ENCODE results near the gene SALL4. TPM values are rescaled to one million over a fixed set of nuclear protein-coding genes. Genes with fewer than 3 reads are reported as not detected.
"Not testable (repeated sequence)": the region's sequence is repeated elsewhere in the genome, so short reads cannot be mapped to it uniquely, and the experiment has no call there.

The SALL4 gene
- polyA plus RNA-seq, 1 donor, result 9.0 TPM

GRCh38 chr20:51752343-51752951 lies 49.9 kb downstream of the SALL4 start:
- Histone ChIP-seq H3K9me3 (ENCODE audit: control insufficient read depth, low read depth, low read length) (no peaks in the 10 kb centered on the region), H3K36me3 (ENCODE audit: control insufficient read depth, insufficient read depth, low read length) (no peaks in the 10 kb centered on the region), H3K4me1 (ENCODE audit: control insufficient read depth, insufficient read depth, low read length) (peaks cover 29% of the 10 kb centered on the region), H3K27ac (ENCODE audit: low read length) (peak overlapping the region; percentile 32), H3K4me3 (ENCODE audit: low read length) (no peak overlapping the region), H3K27me3 (ENCODE audit: control insufficient read depth, insufficient read depth, low read length) (no peaks in the 10 kb centered on the region)
- WGBS (ENCODE audit: insufficient coverage, low lambda C conversion rate), result 29% methylated on average over 4 of the region's 9 CpGs
- DNase-seq, result peak in 1 of 2 donors; percentile 59

DNA sequence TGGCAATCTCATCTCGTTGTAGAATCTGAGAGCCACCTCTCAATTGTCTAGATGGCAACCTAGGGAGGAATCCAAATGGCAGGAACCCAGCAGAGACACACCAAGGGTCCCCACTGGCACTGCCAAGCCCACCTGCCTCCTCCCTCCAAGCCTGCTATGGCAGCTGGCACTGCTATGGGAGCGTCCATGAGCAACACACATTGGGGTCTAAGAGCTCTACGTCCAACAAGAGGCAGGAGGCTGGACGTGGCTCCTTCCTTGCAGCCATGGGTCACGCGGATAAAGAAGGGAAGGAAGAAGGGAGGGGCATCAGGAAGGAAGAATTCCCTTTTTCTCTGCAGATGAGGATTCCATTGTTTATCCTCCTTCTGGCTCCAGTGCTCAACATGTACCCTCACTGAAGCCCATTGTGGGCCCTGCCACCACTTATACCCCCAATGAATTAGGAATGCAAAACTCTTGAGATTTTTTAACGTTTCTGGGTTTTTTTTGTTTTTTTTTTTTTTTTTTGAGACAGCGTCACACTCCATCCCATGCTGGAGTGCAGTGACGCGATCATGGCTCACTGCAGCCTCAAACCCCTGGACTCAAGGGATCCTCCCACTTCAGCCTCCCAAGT lies 51.4 kb downstream of the SALL4 start:
- DNase-seq, result no peak
- Histone ChIP-seq H3K27ac (ENCODE audit: low read length) (peak overlapping the region; percentile 75), H3K4me1 (ENCODE audit: control insufficient read depth, insufficient read depth, low read length) (peaks cover 23% of the 10 kb centered on the region), H3K27me3 (ENCODE audit: control insufficient read depth, insufficient read depth, low read length) (no peaks in the 10 kb centered on the region), H3K9me3 (ENCODE audit: control insufficient read depth, low read depth, low read length) (no peaks in the 10 kb centered on the region), H3K36me3 (ENCODE audit: control insufficient read depth, insufficient read depth, low read length) (no peaks in the 10 kb centered on the region), H3K4me3 (ENCODE audit: low read length) (no peak overlapping the region)
- no CpG with 5 or more reads among the region's 10 CpGs for WGBS (ENCODE audit: insufficient coverage, low lambda C conversion rate)

- Histone ChIP-seq H3K4me1 (ENCODE audit: control insufficient read depth, insufficient read depth, low read length) (peaks cover 23% of the 10 kb centered on the region), H3K9me3 (ENCODE audit: control insufficient read depth, low read depth, low read length) (no peaks in the 10 kb centered on the region), H3K27me3 (ENCODE audit: control insufficient read depth, insufficient read depth, low read length) (no peaks in the 10 kb centered on the region), H3K27ac (ENCODE audit: low read length) (peak overlapping the region; percentile 75), H3K36me3 (ENCODE audit: control insufficient read depth, insufficient read depth, low read length) (no peaks in the 10 kb centered on the region), H3K4me3 (ENCODE audit: low read length) (no peak overlapping the region)
- no CpG with 5 or more reads among the region's 19 CpGs for WGBS (ENCODE audit: insufficient coverage, low lambda C conversion rate)
- DNase-seq, result peak; percentile 88 to 91
Observed at GRCh38 chr20:51750037-51750769, 52.1 kb downstream of the SALL4 start.

DNA sequence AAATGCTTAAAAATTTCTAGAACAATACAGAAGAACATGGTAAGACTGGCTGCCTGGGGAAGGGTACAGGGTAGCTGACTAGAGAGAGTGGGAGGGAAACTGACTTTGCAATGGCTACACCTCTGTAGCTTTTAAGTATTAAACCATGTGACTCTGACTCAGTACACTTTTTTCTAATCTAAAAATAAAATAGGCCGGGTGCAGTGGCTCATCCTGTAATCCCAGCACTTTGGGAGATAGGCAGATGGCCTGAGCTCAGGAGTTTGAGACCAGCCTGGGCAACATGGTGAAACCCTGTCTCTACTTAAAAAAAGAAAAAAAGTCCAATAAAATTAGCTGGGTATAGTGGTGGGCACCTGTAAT lies 52.7 kb downstream of the SALL4 start:
- Histone ChIP-seq H3K36me3 (ENCODE audit: control insufficient read depth, insufficient read depth, low read length) (no peaks in the 10 kb centered on the region), H3K4me1 (ENCODE audit: control insufficient read depth, insufficient read depth, low read length) (peaks cover 26% of the 10 kb centered on the region), H3K27ac (ENCODE audit: low read length) (peak overlapping the region; percentile 75), H3K27me3 (ENCODE audit: control insufficient read depth, insufficient read depth, low read length) (no peaks in the 10 kb centered on the region), H3K9me3 (ENCODE audit: control insufficient read depth, low read depth, low read length) (no peaks in the 10 kb centered on the region), H3K4me3 (ENCODE audit: low read length) (no peak overlapping the region)
- WGBS (ENCODE audit: insufficient coverage, low lambda C conversion rate), result no CpG with 5 or more reads among the region's 1 CpG
- DNase-seq, result no peak

GRCh38 chr20:51747182-51747911 lies 55.0 kb downstream of the SALL4 start:
- peaks cover 41% of the 10 kb centered on the region for H3K4me1 ChIP-seq (ENCODE audit: control insufficient read depth, insufficient read depth, low read length)
- H3K27me3 ChIP-seq (ENCODE audit: control insufficient read depth, insufficient read depth, low read length), result no peaks in the 10 kb centered on the region
- no peak for DNase-seq
- H3K36me3 ChIP-seq (ENCODE audit: control insufficient read depth, insufficient read depth, low read length), result no peaks in the 10 kb centered on the region
- peak overlapping the region; percentile 34 for H3K27ac ChIP-seq (ENCODE audit: low read length)
- H3K9me3 ChIP-seq (ENCODE audit: control insufficient read depth, low read depth, low read length), result no peaks in the 10 kb centered on the region
- 93% methylated on average over 2 of the region's 7 CpGs for WGBS (ENCODE audit: insufficient coverage, low lambda C conversion rate)
- no peak overlapping the region for H3K4me3 ChIP-seq (ENCODE audit: low read length)

DNA sequence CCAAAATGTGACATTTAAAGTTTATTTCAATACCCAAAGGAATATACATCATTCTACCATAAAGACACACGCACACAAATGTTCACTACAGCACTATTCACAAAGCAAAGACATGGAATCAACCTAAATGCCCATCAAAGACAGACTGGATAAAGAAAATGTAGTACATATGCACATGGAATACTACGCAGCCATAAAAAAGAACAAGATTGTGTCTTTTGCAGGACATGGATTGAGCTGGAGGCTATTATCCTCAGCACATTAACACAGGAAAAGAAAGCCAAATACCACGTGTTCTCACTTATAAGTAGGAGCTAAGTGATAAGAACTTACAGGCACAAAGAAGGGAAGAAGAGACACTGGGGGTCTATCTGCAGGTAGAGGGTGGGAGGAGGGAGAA lies 56.5 kb downstream of the SALL4 start:
- Histone ChIP-seq H3K36me3 (ENCODE audit: control insufficient read depth, insufficient read depth, low read length) (no peaks in the 10 kb centered on the region), H3K4me3 (ENCODE audit: low read length) (no peak overlapping the region), H3K9me3 (ENCODE audit: control insufficient read depth, low read depth, low read length) (no peaks in the 10 kb centered on the region), H3K27me3 (ENCODE audit: control insufficient read depth, insufficient read depth, low read length) (no peaks in the 10 kb centered on the region), H3K27ac (ENCODE audit: low read length) (peak overlapping the region; percentile 99), H3K4me1 (ENCODE audit: control insufficient read depth, insufficient read depth, low read length) (peaks cover 48% of the 10 kb centered on the region)
- 100% methylated on average over 3 of the region's 3 CpGs for WGBS (ENCODE audit: insufficient coverage, low lambda C conversion rate)
- DNase-seq, result no peak

- Histone ChIP-seq H3K4me3 (ENCODE audit: low read length) (no peak overlapping the region), H3K4me1 (ENCODE audit: control insufficient read depth, insufficient read depth, low read length) (peaks cover 36% of the 10 kb centered on the region), H3K36me3 (ENCODE audit: control insufficient read depth, insufficient read depth, low read length) (no peaks in the 10 kb centered on the region), H3K9me3 (ENCODE audit: control insufficient read depth, low read depth, low read length) (no peaks in the 10 kb centered on the region), H3K27ac (ENCODE audit: low read length) (no peak overlapping the region), H3K27me3 (ENCODE audit: control insufficient read depth, insufficient read depth, low read length) (no peaks in the 10 kb centered on the region)
- DNase-seq, result no peak
- no CpG with 5 or more reads among the region's 3 CpGs for WGBS (ENCODE audit: insufficient coverage, low lambda C conversion rate)
Observed at GRCh38 chr20:51740838-51741237, 61.5 kb downstream of the SALL4 start.

GRCh38 chr20:51740308-51740707 lies 62.0 kb downstream of the SALL4 start:
- not testable (repeated sequence) for H3K27me3 ChIP-seq (ENCODE audit: control insufficient read depth, insufficient read depth, low read length); DNase-seq; H3K4me3 ChIP-seq (ENCODE audit: low read length); H3K9me3 ChIP-seq (ENCODE audit: control insufficient read depth, low read depth, low read length); H3K36me3 ChIP-seq (ENCODE audit: control insufficient read depth, insufficient read depth, low read length); H3K27ac ChIP-seq (ENCODE audit: low read length)
- WGBS (ENCODE audit: insufficient coverage, low lambda C conversion rate), result no CpG with 5 or more reads among the region's 7 CpGs
- peaks cover 38% of the 10 kb centered on the region for H3K4me1 ChIP-seq (ENCODE audit: control insufficient read depth, insufficient read depth, low read length)

DNA sequence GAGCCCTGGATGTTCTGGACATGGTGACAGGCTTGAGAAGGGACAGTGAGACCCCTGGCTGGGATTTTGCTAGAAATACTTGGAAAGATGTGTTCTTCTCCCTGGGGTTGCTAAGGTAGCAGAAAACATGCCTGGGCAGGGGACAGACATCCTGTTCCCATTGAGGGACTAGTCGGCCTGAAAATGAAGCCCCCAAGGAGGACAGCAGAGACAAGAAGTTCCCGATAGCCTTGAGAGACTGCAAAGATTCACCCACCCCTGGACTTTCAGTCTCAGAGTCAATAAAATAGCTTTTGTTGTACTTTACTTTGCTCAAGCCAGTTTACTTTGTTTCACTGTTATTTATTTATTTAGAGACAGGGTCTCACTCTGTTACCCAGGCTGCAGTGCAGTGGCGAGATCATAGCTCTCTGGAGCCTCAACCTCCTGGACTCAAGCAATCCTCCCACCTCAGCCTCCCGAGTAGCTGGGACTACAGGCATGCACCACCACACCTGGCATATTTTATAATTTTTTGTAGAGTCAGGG lies 62.5 kb downstream of the SALL4 start:
- no CpG with 5 or more reads among the region's 4 CpGs for WGBS (ENCODE audit: insufficient coverage, low lambda C conversion rate)
- no peak overlapping the region for H3K4me3 ChIP-seq (ENCODE audit: low read length)
- H3K27ac ChIP-seq (ENCODE audit: low read length), result no peak overlapping the region
- no peaks in the 10 kb centered on the region for H3K9me3 ChIP-seq (ENCODE audit: control insufficient read depth, low read depth, low read length)
- DNase-seq, result no peak
- peaks cover 36% of the 10 kb centered on the region for H3K4me1 ChIP-seq (ENCODE audit: control insufficient read depth, insufficient read depth, low read length)
- H3K27me3 ChIP-seq (ENCODE audit: control insufficient read depth, insufficient read depth, low read length), result no peaks in the 10 kb centered on the region
- no peaks in the 10 kb centered on the region for H3K36me3 ChIP-seq (ENCODE audit: control insufficient read depth, insufficient read depth, low read length)

DNA sequence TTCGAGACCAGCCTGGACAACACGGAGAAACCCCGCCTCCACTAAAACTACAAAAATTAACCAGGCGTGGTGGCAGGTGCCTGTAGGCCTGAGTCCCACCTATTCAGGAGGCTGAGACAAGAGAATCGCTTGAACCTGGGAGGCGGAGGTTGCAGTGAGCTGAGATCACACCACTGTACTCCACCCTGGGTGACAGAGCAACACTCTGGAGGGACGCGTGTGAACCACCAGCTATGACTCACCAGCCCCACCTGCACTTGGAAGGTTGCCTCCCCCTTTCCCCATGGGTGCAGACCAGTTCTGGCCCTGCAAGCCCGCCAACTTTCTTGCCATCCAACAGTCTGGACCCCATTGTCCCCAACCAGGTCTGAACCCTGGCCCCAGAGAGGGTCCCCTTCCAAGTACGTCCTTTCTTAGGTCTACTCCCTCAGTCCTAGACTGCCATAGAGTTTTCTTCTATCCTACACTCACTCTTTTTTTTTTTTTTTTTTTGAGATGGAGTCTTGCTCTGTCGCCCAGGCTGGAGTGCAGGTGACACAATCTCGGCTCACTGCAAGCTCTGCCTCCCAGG lies 63.4 kb downstream of the SALL4 start:
- peaks cover 30% of the 10 kb centered on the region for H3K4me1 ChIP-seq (ENCODE audit: control insufficient read depth, insufficient read depth, low read length)
- no peak overlapping the region for H3K4me3 ChIP-seq (ENCODE audit: low read length)
- no CpG with 5 or more reads among the region's 12 CpGs for WGBS (ENCODE audit: insufficient coverage, low lambda C conversion rate)
- H3K36me3 ChIP-seq (ENCODE audit: control insufficient read depth, insufficient read depth, low read length), result no peaks in the 10 kb centered on the region
- H3K9me3 ChIP-seq (ENCODE audit: control insufficient read depth, low read depth, low read length), result no peaks in the 10 kb centered on the region
- no peaks in the 10 kb centered on the region for H3K27me3 ChIP-seq (ENCODE audit: control insufficient read depth, insufficient read depth, low read length)
- DNase-seq, result no peak
- no peak overlapping the region for H3K27ac ChIP-seq (ENCODE audit: low read length)

Measured in large intestine (tissue), 3 donors.